Endothelial cell of umbilical vein (primary cell): ENCODE results near the gene ALDH1L1.

Source experiments
- CTCF ChIP-seq, 2 donors: IDR thresholded peaks; 1 replicate in 1 of 2; 2 replicates in 1 of 2; pipeline ENCODE4 v1.5.1; 2011; ENCODE audit warnings: low read length in 2 of 2, mild to moderate bottlenecking in 2 of 2, moderate library complexity in 2 of 2, control low read depth in 1 of 2, inconsistent platforms in 1 of 2, low read depth in 1 of 2; ENCODE audit not compliant: insufficient read depth in 1 of 2; ENCODE audit errors: extremely low read depth in 1 of 2
- EZH2 ChIP-seq: IDR thresholded peaks from 2 replicates; pipeline ENCODE4 v1.6.1; 2012; ENCODE audit warnings: borderline replicate concordance, low read depth, mild to moderate bottlenecking, moderate library complexity, low read length, inconsistent platforms; ENCODE audit not compliant: severe bottlenecking
- MAX ChIP-seq: IDR thresholded peaks from 2 replicates; pipeline ENCODE4 v1.6.1; 2011; ENCODE audit not compliant: insufficient read depth, insufficient read length
- POLR2A ChIP-seq: IDR thresholded peaks from 2 replicates; pipeline ENCODE4 v1.6.1; 2012; ENCODE audit warnings: low read depth, mild to moderate bottlenecking, control low read depth, low read length
- POLR2AphosphoS5 ChIP-seq: IDR thresholded peaks from 2 replicates; pipeline ENCODE4 v1.6.1; 2012; ENCODE audit warnings: low read depth, mild to moderate bottlenecking, control low read depth, low read length, moderate library complexity; ENCODE audit not compliant: insufficient read depth

- no peak for TF ChIP-seq POLR2A
- no peak for TF ChIP-seq CTCF (IDR thresholded peaks at IDR 0.05; ENCODE audit: extremely low read depth in 1 of 2, insufficient read depth in 1 of 2, low read depth in 1 of 2, low read length in 2 of 2)
- no peak for TF ChIP-seq MAX
- TF ChIP-seq POLR2AphosphoS5 = no peak
- TF ChIP-seq EZH2 = no peak
Measured at GRCh38 chr3:126146525-126147146, 33.8 kb downstream of the ALDH1L1 start.
